Stimulated activated CD8-positive, alpha-beta memory T cell treated with anti-CD3 and anti-CD28 coated beads, Interleukin-7, amount 100 ng/mL, for 4 hours (primary cell): Measurements from ENCODE around the gene NR2F2.

Experiments used
- DNase-seq, 2 donors: peaks; one replicate each; pipeline ENCODE4 v3.0.0-alpha.2; 2020; ENCODE audit warnings: low read depth in 2 of 2

Gene NR2F2

DNA sequence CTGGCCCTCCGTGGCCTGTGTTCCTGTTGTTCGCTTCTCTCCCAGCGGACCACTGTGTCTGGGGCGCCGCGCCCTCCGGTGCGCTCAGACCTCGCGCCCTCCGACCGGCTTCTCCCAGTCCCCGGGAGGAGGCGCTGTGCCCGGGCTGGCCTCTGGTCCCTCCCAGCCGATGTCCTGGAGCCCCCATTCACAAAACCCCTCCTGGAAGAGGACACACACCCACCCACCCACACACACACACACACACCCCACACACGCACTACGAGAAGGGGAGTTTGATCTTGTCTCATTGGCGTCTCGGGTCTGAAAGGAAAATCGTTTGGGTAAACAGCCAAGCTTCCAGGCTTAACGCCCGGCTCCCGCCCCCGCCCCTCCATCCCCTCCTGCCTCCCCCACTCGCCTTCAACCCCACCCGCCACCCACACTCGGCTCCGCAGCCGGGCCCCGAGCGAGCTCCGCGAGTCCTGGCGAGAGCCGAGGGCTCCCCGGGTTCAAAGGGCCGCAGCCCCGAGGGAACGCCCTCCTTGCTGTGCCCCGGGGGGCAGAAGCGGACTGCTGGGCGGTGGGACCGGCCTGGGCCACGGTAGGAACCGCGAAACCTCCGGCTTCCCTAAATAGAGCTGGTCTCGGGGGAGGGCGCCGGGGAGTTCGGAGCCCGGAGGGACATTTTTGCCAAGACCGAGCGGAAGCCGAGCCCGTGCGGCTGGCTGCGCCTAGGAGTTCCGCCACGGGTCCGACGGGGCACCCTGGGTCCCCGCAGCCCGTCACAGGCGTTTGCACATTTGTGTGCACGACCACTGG is 23.6 kb downstream of the NR2F2 start:
- DNase-seq, result no peak

DNA sequence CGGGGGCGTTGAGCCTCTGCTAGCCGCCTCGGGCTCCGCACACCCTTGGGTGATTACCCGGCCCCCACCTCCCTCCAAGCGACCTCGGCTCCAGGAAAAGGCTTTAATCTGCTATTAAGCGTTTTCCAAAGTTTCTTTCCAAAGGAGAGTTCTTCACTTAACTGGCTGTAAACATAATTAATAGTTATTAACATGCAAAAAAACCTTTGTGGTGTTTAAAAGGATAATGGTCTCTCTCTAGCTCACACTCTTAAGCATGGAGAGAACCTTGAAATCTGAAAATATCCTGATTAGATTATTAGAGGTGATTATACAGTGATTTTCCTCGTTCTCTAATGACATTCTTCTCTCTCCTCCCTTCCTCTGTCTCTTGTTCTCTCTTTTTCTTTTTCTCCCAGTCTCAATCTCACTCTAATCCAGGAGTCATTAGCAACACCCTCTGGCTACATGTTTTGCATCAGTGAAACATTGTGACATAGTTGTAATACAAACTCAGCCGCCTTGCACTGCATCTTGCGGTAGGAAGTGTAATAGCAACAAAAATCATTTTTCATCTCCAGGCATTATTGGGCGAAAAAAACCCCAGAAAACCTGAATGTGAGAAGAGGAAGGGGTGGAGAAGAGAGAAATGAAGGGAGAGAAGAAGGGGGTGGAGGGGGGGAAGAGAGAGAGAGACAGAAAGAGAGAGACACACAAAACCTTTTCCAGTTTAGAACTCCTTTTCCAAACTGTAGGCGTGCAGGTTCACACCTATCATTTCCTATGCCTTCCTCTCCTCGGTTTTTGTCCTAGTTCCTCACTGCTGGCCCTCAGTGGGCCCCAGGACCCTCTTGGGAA is 24.4 kb downstream of the NR2F2 start:
- no peak for DNase-seq

DNA sequence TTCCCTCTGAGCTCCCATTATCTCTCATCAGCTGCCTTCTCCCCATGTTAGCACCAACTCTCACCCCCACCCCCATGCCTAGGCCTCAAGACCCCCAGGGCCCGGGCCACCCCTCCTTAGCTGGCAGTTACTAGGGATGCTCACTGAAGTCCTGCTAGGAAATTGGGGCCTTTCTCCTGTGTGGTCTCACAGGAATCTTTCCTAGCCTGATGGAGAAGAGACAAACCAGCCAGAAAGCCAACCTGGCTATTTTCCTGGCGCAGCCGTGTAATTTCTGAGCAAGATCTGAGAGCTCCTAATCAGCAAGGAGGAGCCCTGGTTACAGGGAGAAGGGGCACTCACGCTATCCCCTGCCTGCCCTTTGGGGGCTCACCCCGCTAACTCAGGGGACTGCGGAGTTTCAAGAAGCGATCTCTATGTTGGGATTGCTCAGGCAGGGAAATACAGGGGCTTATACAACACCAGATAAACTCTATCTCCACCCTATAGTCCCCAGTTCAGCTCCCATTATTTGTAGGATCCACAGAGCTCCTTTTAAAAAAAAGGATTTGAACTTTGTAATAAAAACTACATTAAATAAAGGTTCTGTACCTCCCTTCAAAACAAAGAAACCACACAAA is 25.2 kb downstream of the NR2F2 start:
- no peak for DNase-seq

GRCh38 chr15:96356494-96357455 is 26.3 kb downstream of the NR2F2 start:
- peak; percentile 19 to 31 for DNase-seq

GRCh38 chr15:96358001-96358801 is 27.7 kb downstream of the NR2F2 start:
- DNase-seq, result no peak

GRCh38 chr15:96358821-96359615 is 28.5 kb downstream of the NR2F2 start:
- DNase-seq, result no peak

GRCh38 chr15:96359616-96360521 is 29.4 kb downstream of the NR2F2 start:
- no peak for DNase-seq

GRCh38 chr15:96360581-96361308 is 30.2 kb downstream of the NR2F2 start:
- DNase-seq, result no peak

DNA sequence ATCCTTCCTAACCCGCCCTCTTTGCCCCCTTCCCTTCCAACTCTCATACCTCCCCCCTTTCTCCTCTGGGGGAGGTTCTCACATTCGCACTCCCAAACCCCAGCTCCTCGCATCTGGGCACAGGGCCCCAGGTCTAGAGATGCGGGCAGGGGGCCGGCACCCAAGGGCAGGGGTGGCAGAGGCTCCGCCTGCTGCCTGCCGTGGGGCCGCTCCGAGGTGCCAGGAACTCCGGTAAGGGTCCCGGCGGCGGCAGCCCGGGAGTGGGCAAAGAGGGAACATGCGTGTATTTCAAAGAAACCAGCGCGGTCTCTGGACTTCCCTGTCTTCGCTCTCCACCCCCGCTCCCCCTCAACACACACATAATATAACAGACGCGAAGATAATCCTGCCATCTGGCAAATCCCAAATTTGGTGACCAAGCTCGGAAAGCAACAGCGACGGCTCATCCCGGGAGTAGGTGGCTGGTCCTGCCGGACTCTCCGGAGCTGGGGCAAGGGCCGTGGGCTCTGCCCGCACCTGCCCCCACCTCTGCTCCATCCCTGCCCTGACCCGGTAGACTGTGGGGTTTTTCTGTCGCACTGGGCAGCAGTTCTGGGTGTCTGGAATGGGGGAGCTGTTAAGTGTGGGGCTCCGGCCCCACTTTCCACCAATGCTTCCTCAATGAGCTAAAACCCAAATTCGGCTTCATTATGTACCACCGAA is 31.0 kb downstream of the NR2F2 start:
- no peak for DNase-seq

GRCh38 chr15:96362011-96362754 is 31.7 kb downstream of the NR2F2 start:
- DNase-seq, result no peak

- no peak for DNase-seq
These were observed 32.5 kb downstream of the NR2F2 start for GRCh38 chr15:96362755-96363651.

DNA sequence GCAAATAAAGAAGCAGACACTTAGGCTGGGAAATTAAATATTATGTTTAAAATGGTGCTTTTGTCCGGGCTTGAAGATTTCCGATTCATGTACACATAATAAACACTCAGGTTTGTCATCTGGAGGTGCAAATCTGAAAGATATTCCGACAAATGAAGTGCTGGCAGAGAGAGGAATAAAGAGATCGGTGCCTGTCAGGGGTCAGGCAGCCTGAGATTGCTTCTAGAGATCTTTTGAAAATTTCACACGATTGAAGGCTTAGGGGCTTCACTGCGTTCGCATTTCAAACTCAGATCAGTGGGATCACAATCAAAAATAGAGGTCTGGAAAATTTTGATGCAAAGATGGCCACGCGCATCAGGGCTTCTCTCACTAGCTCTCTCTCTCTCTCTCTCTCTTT is 33.2 kb downstream of the NR2F2 start:
- no peak for DNase-seq

DNA sequence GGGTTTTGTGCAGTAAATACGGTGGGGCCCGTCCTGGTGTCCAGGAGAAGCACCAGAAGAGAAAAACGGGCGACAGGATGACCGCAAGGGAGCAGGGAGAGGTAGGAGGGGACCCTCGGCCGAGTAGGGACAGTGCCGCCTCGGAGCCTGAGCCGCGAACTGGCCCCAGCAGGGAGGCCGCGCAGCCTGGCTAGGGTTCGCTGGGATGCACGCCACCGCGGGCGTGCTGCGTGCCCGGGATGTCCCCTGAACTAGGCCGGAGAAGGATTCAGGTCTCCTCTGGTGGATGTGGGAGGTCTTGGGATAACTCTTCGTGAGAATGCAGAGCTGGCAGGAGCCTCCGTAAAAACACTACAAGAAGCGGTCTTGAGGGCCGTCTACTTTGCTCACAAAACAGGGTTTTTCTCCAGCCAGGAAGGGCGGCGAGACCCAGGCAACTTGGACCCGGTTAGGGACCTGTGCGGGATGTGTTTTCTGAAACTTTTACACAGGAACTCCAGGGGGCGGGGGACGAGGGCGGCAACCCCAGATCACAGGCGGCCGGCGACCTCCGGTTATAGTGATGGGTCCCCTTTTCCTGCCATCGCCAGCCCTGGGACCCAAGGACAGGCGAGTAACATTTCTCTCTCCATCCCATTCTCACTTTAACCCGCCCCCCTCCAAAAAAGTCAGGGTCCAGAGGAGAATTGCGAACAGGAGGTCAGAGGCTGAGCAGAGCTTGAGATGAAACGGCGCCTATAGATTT is 35.5 kb downstream of the NR2F2 start:
- DNase-seq, result no peak

- DNase-seq, result no peak
These were observed 36.0 kb downstream of the NR2F2 start for GRCh38 chr15:96366526-96366877.
